IPS-15b (cell line): ENCODE measurements around the gene IMPDH1.

Experiments
- H3K27me3 ChIP-seq: one replicate; pipeline ENCODE4 v1.6.1; 2013; ENCODE audit warnings: low read length; ENCODE audit not compliant: control insufficient read depth, insufficient read depth
- H3K36me3 ChIP-seq: one replicate; pipeline ENCODE4 v1.6.1; 2013; ENCODE audit warnings: low read length; ENCODE audit not compliant: control insufficient read depth, insufficient read depth
- H3K4me1 ChIP-seq: one replicate; pipeline ENCODE4 v1.6.1; 2013; ENCODE audit warnings: mild to moderate bottlenecking, low read length; ENCODE audit not compliant: control insufficient read depth, insufficient read depth
- H3K4me3 ChIP-seq: one replicate; pipeline ENCODE4 v1.5.1; 2013; ENCODE audit warnings: low read depth, low read length
- H3K9ac ChIP-seq: one replicate; pipeline ENCODE4 v1.6.1; 2013; ENCODE audit warnings: low read depth, mild to moderate bottlenecking, low read length
- H3K9me3 ChIP-seq: one replicate; pipeline ENCODE4 v1.6.1; 2013; ENCODE audit warnings: mild to moderate bottlenecking, low read length; ENCODE audit not compliant: control insufficient read depth, insufficient read depth

Gene IMPDH1

DNA sequence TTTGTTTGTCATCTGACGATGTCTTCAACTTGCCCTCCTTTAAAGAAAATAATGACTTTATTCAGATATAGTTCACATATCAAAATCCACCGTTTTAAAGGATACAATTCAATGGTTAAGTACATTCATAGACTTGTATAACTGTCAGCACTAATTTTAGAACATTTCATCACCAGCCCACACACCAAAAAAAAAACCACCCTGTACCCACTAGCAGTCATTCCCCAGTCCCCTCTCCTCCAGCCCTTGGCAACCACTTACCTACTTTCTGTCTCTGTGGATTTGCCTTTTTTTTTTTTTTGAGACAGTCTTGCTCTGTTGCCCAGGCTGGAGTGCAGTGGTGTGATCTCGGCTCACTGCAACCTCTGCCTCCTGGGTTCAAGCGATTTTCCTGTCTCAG lies 40.6 kb upstream of the IMPDH1 start:
- H3K4me3 ChIP-seq: no peak overlapping the region
- H3K9ac ChIP-seq: no peak overlapping the region
- no peaks in the 10 kb centered on the region for H3K9me3 ChIP-seq

DNA sequence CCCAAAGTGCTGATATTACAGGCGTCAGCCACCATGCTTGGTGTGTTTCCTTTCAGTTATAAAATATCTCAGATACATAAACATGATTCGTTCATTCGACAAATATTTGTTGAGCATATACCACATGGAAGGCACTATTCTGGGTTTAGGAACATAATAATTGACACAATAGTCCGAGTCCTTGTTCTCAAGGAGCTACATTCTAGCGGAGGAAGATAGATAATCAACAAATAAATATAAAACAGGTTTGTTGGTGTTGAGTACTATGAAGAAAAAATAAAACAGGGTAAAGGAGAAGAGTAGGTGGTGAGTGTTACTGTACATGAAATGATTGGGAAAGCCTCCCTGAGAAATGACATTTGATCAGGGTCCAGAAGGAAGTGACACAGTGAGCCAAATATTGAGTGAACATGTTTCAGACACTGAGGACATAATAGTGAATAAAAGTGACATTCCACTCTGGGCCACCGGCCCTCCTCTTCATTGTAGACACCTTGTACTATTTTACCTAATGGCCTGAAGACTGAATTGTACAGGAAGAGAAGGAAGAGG lies 39.0 kb upstream of the IMPDH1 start:
- Histone ChIP-seq H3K9ac (no peak overlapping the region), H3K9me3 (no peaks in the 10 kb centered on the region), H3K36me3 (no peaks in the 10 kb centered on the region), H3K4me1 (peaks cover 13% of the 10 kb centered on the region), H3K4me3 (no peak overlapping the region), H3K27me3 (no peaks in the 10 kb centered on the region)

More for the DNA sequence above, 40.6 kb upstream of the IMPDH1 start:
- Histone ChIP-seq H3K36me3 (no peaks in the 10 kb centered on the region), H3K4me1 (peaks cover 15% of the 10 kb centered on the region), H3K27me3 (no peaks in the 10 kb centered on the region)

DNA sequence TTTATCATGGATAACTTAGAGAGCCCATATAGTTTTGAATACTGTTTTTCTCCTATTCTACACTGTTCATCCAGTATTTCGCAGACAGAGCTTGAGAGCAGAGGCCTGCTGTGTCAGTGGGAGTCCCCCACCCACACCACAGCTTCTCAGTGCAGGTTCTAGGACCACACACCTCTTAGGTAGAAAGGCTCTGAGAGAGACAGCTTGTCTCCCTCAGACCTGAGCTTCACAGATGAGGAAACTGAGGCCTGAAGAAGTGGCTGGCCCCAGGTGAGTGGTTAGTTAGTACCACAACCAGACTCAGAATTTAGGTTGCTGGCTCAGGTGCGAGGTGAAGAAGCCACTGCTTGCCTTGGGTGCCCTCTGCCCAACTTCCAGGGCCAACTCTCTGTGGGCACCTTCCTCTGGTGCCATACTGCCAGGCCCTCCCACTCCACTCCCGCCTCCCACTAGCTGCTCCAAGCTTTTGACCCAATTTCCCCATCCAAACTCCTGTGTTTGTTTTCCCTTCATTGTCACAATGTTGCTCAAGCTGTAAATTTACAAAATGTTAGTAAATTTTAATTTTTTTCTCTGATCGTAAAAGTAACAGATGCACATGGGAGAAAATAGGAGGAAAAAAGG lies 38.3 kb upstream of the IMPDH1 start:
- H3K4me1 ChIP-seq: peaks cover 9% of the 10 kb centered on the region
- H3K27me3 ChIP-seq: no peaks in the 10 kb centered on the region
- no peaks in the 10 kb centered on the region for H3K36me3 ChIP-seq
- no peak overlapping the region for H3K4me3 ChIP-seq
- no peaks in the 10 kb centered on the region for H3K9me3 ChIP-seq
- no peak overlapping the region for H3K9ac ChIP-seq

DNA sequence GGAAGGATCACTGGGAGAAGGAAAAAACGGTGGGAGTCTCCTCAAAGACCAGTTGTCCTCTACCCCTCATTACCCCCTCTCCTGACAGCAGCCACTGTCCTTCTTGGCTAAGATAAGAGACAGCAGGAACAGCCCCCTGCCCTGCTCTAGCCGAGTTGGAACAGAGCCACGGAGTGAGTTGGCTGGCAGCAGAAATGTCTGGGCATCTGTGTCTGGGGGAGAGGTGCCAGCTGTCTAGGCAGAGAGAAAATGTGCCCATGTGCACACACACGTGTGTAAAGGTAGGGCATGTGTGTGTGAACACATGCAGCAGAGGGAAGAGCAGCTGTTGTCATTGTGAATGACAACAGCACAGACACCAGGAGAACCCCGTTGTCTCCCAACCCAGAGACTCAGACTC lies 36.5 kb upstream of the IMPDH1 start:
- Histone ChIP-seq H3K9me3 (no peaks in the 10 kb centered on the region), H3K9ac (no peak overlapping the region), H3K36me3 (no peaks in the 10 kb centered on the region), H3K4me1 (peaks cover 7% of the 10 kb centered on the region), H3K4me3 (no peak overlapping the region), H3K27me3 (no peaks in the 10 kb centered on the region)

DNA sequence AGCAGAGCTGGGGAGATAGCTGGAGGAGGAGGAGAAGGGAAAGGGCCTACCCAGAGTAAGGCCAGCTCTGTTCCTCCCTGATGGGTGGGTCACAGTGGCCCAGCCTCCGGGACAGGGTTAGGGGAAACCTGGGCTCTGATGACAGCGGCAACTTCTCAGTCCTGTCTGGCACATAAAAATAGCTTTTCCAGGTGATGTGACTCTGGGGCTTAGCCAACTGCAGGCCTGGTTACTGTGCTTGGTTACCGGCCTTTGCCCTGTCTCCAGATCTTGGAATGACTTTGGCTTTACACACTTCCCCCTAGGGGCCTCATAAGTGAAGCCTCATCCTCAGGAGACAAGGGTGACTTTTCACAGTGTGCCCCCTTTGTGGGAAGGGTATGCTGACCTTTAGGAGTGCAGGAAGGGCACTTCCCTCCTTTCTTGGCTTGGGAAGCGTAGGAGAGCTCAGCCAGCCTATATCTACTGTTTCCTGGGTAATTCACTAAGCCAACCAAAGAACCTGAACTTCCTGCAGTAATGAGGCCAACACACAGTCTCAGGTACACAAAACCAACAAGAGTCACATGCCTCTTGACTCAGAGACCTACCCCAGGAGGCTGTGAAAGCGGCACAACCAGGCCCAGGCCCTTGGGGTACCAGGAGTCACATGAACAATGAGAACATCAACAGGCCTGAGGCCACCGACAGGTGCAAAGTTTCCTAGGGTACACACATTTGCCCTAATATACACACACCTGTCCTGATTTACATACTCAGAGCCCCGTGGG lies 34.2 kb upstream of the IMPDH1 start:
- H3K9me3 ChIP-seq: no peaks in the 10 kb centered on the region
- H3K36me3 ChIP-seq: no peaks in the 10 kb centered on the region
- H3K4me3 ChIP-seq: no peak overlapping the region
- no peaks in the 10 kb centered on the region for H3K27me3 ChIP-seq
- peaks cover 7% of the 10 kb centered on the region for H3K4me1 ChIP-seq
- no peak overlapping the region for H3K9ac ChIP-seq

DNA sequence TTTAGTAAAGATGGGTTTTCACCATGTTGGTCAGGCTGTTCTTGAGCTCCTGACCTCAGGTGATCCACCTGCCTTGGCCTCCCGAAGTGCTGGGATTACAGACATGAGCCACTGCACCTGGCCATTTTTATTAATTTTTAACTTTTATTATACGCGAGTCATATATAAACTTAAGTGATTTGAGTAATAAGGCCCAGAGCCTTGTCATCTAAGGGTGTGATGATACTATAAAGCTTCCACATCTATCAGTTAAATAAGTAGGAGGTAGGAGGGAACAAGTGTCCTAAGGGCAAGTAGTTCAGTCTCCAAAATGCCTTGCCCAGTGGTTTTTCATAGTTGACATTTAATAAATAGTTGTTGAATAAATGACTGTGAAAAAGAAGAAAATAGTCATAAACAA lies 32.6 kb upstream of the IMPDH1 start:
- H3K4me1 ChIP-seq: peaks cover 7% of the 10 kb centered on the region
- no peak overlapping the region for H3K9ac ChIP-seq
- H3K27me3 ChIP-seq: no peaks in the 10 kb centered on the region
- no peaks in the 10 kb centered on the region for H3K9me3 ChIP-seq
- H3K4me3 ChIP-seq: no peak overlapping the region
- H3K36me3 ChIP-seq: no peaks in the 10 kb centered on the region

DNA sequence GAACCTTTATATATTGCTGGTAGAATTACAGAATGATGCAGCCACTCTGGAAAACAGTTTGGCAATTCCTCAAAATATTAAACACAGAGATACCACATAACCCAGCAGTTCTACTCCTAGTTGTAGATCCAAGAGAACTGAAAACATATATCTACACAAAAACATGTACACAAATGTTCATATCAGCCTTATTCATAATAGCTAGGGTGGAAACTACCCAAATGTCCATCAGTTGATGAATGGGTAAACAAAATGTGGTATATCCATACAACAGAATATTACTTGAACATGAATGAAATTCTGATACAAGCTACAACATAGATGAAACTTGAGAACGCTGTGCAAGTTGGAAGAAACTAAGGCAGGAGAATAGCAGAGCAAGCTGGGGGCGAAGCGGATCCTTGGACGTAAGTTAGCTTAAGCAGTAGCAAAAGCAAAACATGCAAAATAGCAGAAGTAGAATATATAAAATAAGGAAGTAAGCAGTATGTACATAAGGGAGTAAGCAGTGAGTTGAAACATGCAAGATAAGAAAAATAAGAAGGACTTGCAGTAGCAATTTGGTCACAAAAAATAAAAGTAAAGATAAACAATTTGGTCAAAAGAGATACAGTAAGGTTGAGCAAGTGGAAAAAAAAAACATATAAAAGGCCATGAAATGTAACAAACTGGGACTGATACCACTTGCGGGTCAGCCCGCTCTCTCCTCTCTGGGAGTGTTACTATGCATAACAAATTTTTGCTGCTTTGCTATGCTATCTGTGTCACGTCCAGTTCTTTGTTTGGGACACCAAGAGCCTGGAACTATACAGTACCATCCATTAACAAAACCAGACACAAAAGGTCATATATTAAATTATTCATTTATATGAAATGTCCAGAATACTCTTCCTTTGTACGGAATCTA lies 27.9 kb upstream of the IMPDH1 start:
- peaks cover 13% of the 10 kb centered on the region for H3K4me1 ChIP-seq
- no peak overlapping the region for H3K9ac ChIP-seq
- H3K4me3 ChIP-seq: no peak overlapping the region
- no peaks in the 10 kb centered on the region for H3K36me3 ChIP-seq
- no peaks in the 10 kb centered on the region for H3K27me3 ChIP-seq
- H3K9me3 ChIP-seq: no peaks in the 10 kb centered on the region

DNA sequence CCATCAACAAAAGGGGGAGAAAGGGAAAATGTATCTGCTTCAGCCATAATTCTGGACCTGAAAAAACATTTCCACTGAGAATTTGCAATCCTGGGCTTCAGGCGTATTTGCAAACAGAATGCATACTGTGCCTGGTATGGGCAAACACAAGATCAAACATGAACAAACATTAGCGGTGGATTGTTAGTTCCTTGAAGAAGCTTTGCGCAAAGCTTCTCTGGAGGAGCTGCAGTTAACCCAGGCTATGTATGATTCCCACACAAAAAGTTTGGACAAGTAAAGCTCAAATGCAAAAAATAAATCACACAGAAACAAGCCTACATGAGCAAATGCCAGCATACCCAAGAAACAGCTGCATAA lies 25.5 kb upstream of the IMPDH1 start:
- H3K9me3 ChIP-seq: no peaks in the 10 kb centered on the region
- H3K4me3 ChIP-seq: no peak overlapping the region
- H3K9ac ChIP-seq: no peak overlapping the region
- H3K4me1 ChIP-seq: peaks cover 24% of the 10 kb centered on the region
- H3K36me3 ChIP-seq: no peaks in the 10 kb centered on the region
- H3K27me3 ChIP-seq: no peaks in the 10 kb centered on the region

DNA sequence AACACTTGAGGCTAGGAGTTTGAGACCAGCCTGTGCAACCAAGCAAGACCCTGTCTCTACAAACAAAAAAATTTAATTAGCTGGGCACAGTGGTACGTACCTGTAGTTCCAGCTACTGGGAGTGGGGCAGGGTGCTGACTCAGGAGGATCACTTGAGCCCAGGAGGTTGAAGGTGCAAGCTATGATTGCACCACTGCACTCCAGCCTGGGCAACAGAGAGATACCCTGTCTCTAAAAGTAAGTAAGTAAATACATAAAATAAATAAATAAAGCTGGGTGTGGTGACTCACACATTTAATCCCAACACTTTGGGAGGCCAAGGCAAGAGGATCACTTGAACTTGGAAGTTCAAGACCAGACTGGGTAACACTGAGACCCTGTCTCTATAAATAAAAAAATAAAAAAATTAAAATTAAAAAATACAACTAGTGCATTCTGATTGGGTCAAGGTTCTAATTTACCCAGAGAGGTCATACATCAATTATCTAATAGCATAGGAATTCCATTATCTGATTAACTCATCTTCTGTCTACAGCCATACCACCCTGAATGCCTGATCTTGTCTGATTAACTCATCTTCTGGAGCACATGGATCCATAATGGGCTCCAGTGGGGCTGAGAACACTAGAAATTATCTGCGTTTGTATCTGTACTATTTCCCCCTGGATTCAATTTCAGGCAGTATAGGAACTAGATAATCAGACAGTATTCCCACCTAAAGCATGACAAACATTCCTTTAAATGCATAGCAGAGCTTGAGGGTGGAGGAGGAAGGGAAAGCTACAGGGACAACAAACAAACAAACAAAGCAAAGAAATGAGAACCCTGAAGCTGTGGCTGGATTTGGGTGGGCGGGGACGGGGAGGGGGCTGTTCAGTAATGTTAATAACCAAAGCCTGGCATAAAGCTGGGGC lies 24.9 kb upstream of the IMPDH1 start:
- H3K4me3 ChIP-seq: peak overlapping the region; percentile 7
- H3K9me3 ChIP-seq: no peaks in the 10 kb centered on the region
- no peaks in the 10 kb centered on the region for H3K36me3 ChIP-seq
- no peaks in the 10 kb centered on the region for H3K27me3 ChIP-seq
- no peak overlapping the region for H3K9ac ChIP-seq
- peaks cover 24% of the 10 kb centered on the region for H3K4me1 ChIP-seq

DNA sequence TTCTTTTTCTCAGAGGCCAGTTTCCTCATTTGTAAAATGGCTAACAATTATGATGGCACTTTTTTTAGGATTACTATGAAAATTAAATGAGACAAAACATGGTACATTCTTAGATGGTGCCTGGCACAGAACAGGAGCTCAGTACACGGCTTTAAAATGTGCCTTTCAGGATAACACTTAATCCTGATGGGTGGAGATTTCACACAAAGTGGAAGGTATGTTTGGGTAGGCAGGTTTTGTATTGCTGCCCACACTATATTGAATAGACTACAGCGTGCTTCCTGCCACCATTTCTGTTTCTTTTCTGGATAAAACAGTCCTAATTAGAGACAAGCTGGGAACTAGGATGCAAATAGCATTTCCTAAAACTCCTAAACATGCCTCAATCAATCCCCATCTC lies 22.0 kb upstream of the IMPDH1 start:
- no peak overlapping the region for H3K4me3 ChIP-seq
- no peaks in the 10 kb centered on the region for H3K27me3 ChIP-seq
- no peak overlapping the region for H3K9ac ChIP-seq
- no peaks in the 10 kb centered on the region for H3K9me3 ChIP-seq
- H3K36me3 ChIP-seq: no peaks in the 10 kb centered on the region
- peaks cover 24% of the 10 kb centered on the region for H3K4me1 ChIP-seq

DNA sequence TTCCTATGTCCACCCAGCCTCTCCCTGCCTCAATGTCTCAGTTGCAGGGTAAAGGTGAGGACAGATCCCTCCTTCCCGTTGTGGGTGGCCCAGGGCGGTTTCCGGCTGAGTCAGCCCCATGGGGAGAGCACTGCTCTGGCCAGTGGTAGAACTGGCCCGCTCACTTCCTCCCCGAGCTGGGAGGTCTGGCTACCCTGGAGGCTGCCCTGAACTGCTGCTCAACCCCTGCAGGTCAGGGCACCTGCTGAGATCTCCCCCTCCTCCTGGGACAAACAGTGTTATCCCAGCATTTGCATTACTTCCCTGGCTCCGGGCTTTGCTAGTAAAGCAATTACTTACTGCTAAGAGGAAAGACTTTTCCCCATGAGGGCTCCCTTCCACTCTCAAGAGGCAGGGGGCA lies 21.4 kb upstream of the IMPDH1 start:
- Histone ChIP-seq H3K27me3 (no peaks in the 10 kb centered on the region), H3K9ac (no peak overlapping the region), H3K36me3 (no peaks in the 10 kb centered on the region), H3K4me3 (no peak overlapping the region), H3K9me3 (no peaks in the 10 kb centered on the region), H3K4me1 (peaks cover 24% of the 10 kb centered on the region)
